PFSK-1 (cell line): ENCODE results near the gene CHSY3.

Source experiments
- REST ChIP-seq, 2 experiments: IDR thresholded peaks; 2 replicates each; pipeline versions ENCODE4 v1.6.1 to v1.8.0; 2011 to 2012; ENCODE audit warnings: low read depth in 2 of 2, low read length in 2 of 2, control low read depth in 1 of 2, inconsistent platforms in 1 of 2, mild to moderate bottlenecking in 1 of 2, moderate library complexity in 1 of 2; ENCODE audit not compliant: insufficient read depth in 1 of 2
- SIN3A ChIP-seq: IDR thresholded peaks from 2 replicates; pipeline ENCODE4 v1.6.1; 2012; ENCODE audit warnings: mild to moderate bottlenecking, low read length, moderate library complexity, borderline replicate concordance; ENCODE audit not compliant: insufficient read depth
- TAF1 ChIP-seq: IDR thresholded peaks from 2 replicates; pipeline ENCODE4 v1.6.1; 2012; ENCODE audit warnings: low read length, control low read depth, borderline replicate concordance; ENCODE audit not compliant: insufficient read depth

GRCh38 chr5:130018641-130019040, 114.4 kb downstream of the CHSY3 start:
- TF ChIP-seq SIN3A: no peak
- TF ChIP-seq TAF1: no peak
- no peak for TF ChIP-seq REST (IDR thresholded peaks at IDR 0.05; ENCODE audit: insufficient read depth in 1 of 2, low read depth in 2 of 2, low read length in 2 of 2)
